BLaER1 treated with 17β-estradiol and CSF1 and Interleukin-3, amounts not matched to agents 10 nM and 100 nM (cell line): ENCODE data around the gene CILP.
A peak's percentile ranks its signal among the peaks of the same experiment; 100 is the strongest.

Experiments
- H3K27ac ChIP-seq, 11 experiments: shearing (Covaris generic); formaldehyde crosslinking; 2 replicates each; pipeline ENCODE4 v1.8.1; 2022
- H3K27me3 ChIP-seq, 11 experiments: shearing (Covaris generic); formaldehyde crosslinking; 2 replicates each; pipeline ENCODE4 v1.8.1; 2022
- H3K36me3 ChIP-seq, 11 experiments: shearing (Covaris generic); formaldehyde crosslinking; 2 replicates each; pipeline ENCODE4 v1.8.1; 2022
- H3K4me1 ChIP-seq, 10 experiments: shearing (Covaris generic); formaldehyde crosslinking; 2 replicates each; pipeline ENCODE4 v1.8.1; 2022
- H3K4me2 ChIP-seq, 11 experiments: shearing (Covaris generic); formaldehyde crosslinking; 2 replicates each; pipeline ENCODE4 v1.8.1; 2022
- H3K4me3 ChIP-seq, 10 experiments: shearing (Covaris generic); formaldehyde crosslinking; 2 replicates each; pipeline ENCODE4 v1.8.1; 2022
- H3K9ac ChIP-seq, 11 experiments: shearing (Covaris generic); formaldehyde crosslinking; 2 replicates each; pipeline ENCODE4 v1.8.1; 2022
- H3K9me3 ChIP-seq, 11 experiments: shearing (Covaris generic); formaldehyde crosslinking; replicated peaks in 1 of 11; 2 replicates each; pipeline ENCODE4 v1.8.1; 2022
- H4K20me1 ChIP-seq, 11 experiments: shearing (Covaris generic); formaldehyde crosslinking; 2 replicates each; pipeline ENCODE4 v1.8.1; 2022
- Cebpa-rat ChIP-seq, 11 experiments: shearing (Covaris generic); IDR thresholded peaks; 2 replicates each; pipeline ENCODE4 v1.8.1; 2022

CILP gene

GRCh38 chr15:65175511-65175910 is 35.8 kb downstream of the CILP start:
- H3K4me3 ChIP-seq = no peak overlapping the region
- no peak for TF ChIP-seq Cebpa-rat (IDR thresholded peaks at IDR 0.05)
- no peaks in the 10 kb centered on the region for H3K27me3 ChIP-seq
- peaks cover 35 to 99% (median 81%) of the 10 kb centered on the region in 11 experiments; a peak in 20 of 22 replicates for H4K20me1 ChIP-seq
- peaks cover 90 to 100% (median 99%) of the 10 kb centered on the region in 11 experiments for H3K36me3 ChIP-seq
- H3K4me2 ChIP-seq = no peak overlapping the region
- no peak overlapping the region for H3K9ac ChIP-seq
- H3K27ac ChIP-seq = no peak overlapping the region
- peaks cover 0 to 12% (median 7%) of the 10 kb centered on the region in 10 experiments; a peak in 13 of 20 replicates for H3K4me1 ChIP-seq
- H3K9me3 ChIP-seq = no peaks in the 10 kb centered on the region

- TF ChIP-seq Cebpa-rat (IDR thresholded peaks at IDR 0.05) = no peak
- H3K27ac ChIP-seq = no peak overlapping the region
- H3K9me3 ChIP-seq = no peaks in the 10 kb centered on the region
- no peaks in the 10 kb centered on the region for H3K27me3 ChIP-seq
- no peak overlapping the region for H3K4me2 ChIP-seq
- H3K4me1 ChIP-seq = peaks cover 0 to 12% (median 7%) of the 10 kb centered on the region in 10 experiments; a peak in 13 of 20 replicates
- H3K36me3 ChIP-seq = peaks cover 98 to 100% (median 99%) of the 10 kb centered on the region in 11 experiments
- H3K4me3 ChIP-seq = no peak overlapping the region
- peaks cover 29 to 99% (median 80%) of the 10 kb centered on the region in 11 experiments; a peak in 19 of 22 replicates for H4K20me1 ChIP-seq
- H3K9ac ChIP-seq = no peak overlapping the region
Measured at GRCh38 chr15:65174509-65174908, 36.8 kb downstream of the CILP start.

GRCh38 chr15:65172531-65172930 is 38.7 kb downstream of the CILP start:
- peaks cover 0 to 12% (median 7%) of the 10 kb centered on the region in 10 experiments; a peak in 13 of 20 replicates for H3K4me1 ChIP-seq
- H3K27me3 ChIP-seq = no peaks in the 10 kb centered on the region
- TF ChIP-seq Cebpa-rat (IDR thresholded peaks at IDR 0.05) = no peak
- H3K9ac ChIP-seq = peak overlapping the region in 2 of 11 experiments; percentile 16 to 40; a peak in 3 of 22 replicates
- peaks cover 88 to 95% (median 90%) of the 10 kb centered on the region in 11 experiments for H3K36me3 ChIP-seq
- H4K20me1 ChIP-seq = peaks cover 26 to 94% (median 79%) of the 10 kb centered on the region in 11 experiments; a peak in 18 of 22 replicates
- peak overlapping the region in 5 of 11 experiments; percentile 13 to 40 (median 28); a peak in 4 of 22 replicates for H3K27ac ChIP-seq
- peak overlapping the region in 6 of 11 experiments; percentile 14 to 56 (median 41); a peak in 8 of 22 replicates for H3K4me2 ChIP-seq
- no peak overlapping the region for H3K4me3 ChIP-seq
- no peaks in the 10 kb centered on the region for H3K9me3 ChIP-seq

GRCh38 chr15:65171428-65171827 is 39.8 kb downstream of the CILP start:
- Histone ChIP-seq H3K27me3 (no peaks in the 10 kb centered on the region), H3K4me2 (no peak overlapping the region), H3K27ac (no peak overlapping the region), H3K9me3 (no peaks in the 10 kb centered on the region), H3K36me3 (peaks cover 86 to 95% (median 90%) of the 10 kb centered on the region in 11 experiments), H4K20me1 (peaks cover 27 to 94% (median 80%) of the 10 kb centered on the region in 11 experiments; a peak in 20 of 22 replicates), H3K4me1 (peaks cover 0 to 12% (median 7%) of the 10 kb centered on the region in 10 experiments; a peak in 13 of 20 replicates), H3K4me3 (no peak overlapping the region), H3K9ac (no peak overlapping the region)
- no peak for TF ChIP-seq Cebpa-rat (IDR thresholded peaks at IDR 0.05)

GRCh38 chr15:65165875-65166274 is 45.4 kb downstream of the CILP start:
- H3K9ac ChIP-seq = no peak overlapping the region
- H3K4me3 ChIP-seq = no peak overlapping the region
- no peak for TF ChIP-seq Cebpa-rat (IDR thresholded peaks at IDR 0.05)
- H4K20me1 ChIP-seq = peaks cover 23 to 93% (median 74%) of the 10 kb centered on the region in 11 experiments; a peak in 20 of 22 replicates
- no peak overlapping the region for H3K27ac ChIP-seq
- no peak overlapping the region for H3K4me2 ChIP-seq
- no peaks in the 10 kb centered on the region for H3K27me3 ChIP-seq
- no peaks in the 10 kb centered on the region for H3K9me3 ChIP-seq
- H3K4me1 ChIP-seq = no peaks in the 10 kb centered on the region
- peaks cover 79 to 92% (median 87%) of the 10 kb centered on the region in 11 experiments for H3K36me3 ChIP-seq

- no peak for TF ChIP-seq Cebpa-rat (IDR thresholded peaks at IDR 0.05)
- no peak overlapping the region for H3K9ac ChIP-seq
- no peak overlapping the region for H3K4me2 ChIP-seq
- H3K9me3 ChIP-seq = no peaks in the 10 kb centered on the region
- H3K4me3 ChIP-seq = no peak overlapping the region
- peaks cover 23 to 92% (median 62%) of the 10 kb centered on the region in 11 experiments; a peak in 20 of 22 replicates for H4K20me1 ChIP-seq
- no peaks in the 10 kb centered on the region for H3K27me3 ChIP-seq
- no peaks in the 10 kb centered on the region for H3K4me1 ChIP-seq
- H3K27ac ChIP-seq = no peak overlapping the region
- H3K36me3 ChIP-seq = peaks cover 75 to 91% (median 87%) of the 10 kb centered on the region in 11 experiments
Measured at GRCh38 chr15:65164139-65164538, 47.1 kb downstream of the CILP start.

- no peak for TF ChIP-seq Cebpa-rat (IDR thresholded peaks at IDR 0.05)
- no peaks in the 10 kb centered on the region for H3K9me3 ChIP-seq
- H3K4me1 ChIP-seq = no peaks in the 10 kb centered on the region
- peaks cover 24 to 97% (median 59%) of the 10 kb centered on the region in 11 experiments; a peak in 20 of 22 replicates for H4K20me1 ChIP-seq
- H3K4me3 ChIP-seq = no peak overlapping the region
- H3K9ac ChIP-seq = no peak overlapping the region
- peaks cover 81 to 96% (median 92%) of the 10 kb centered on the region in 11 experiments for H3K36me3 ChIP-seq
- H3K27me3 ChIP-seq = no peaks in the 10 kb centered on the region
- no peak overlapping the region for H3K4me2 ChIP-seq
- H3K27ac ChIP-seq = no peak overlapping the region
Measured at GRCh38 chr15:65163041-65163440, 48.2 kb downstream of the CILP start.

GRCh38 chr15:65156692-65157091 is 54.6 kb downstream of the CILP start:
- H3K4me2 ChIP-seq = no peak overlapping the region
- H4K20me1 ChIP-seq = peaks cover 0 to 84% (median 31%) of the 10 kb centered on the region in 11 experiments; a peak in 17 of 22 replicates
- H3K9ac ChIP-seq = no peak overlapping the region
- TF ChIP-seq Cebpa-rat (IDR thresholded peaks at IDR 0.05) = no peak
- no peaks in the 10 kb centered on the region for H3K4me1 ChIP-seq
- H3K4me3 ChIP-seq = no peak overlapping the region
- H3K36me3 ChIP-seq = peaks cover 92 to 98% (median 96%) of the 10 kb centered on the region in 11 experiments
- no peaks in the 10 kb centered on the region for H3K27me3 ChIP-seq
- no peaks in the 10 kb centered on the region for H3K9me3 ChIP-seq
- H3K27ac ChIP-seq = no peak overlapping the region

GRCh38 chr15:65154720-65155119 is 56.6 kb downstream of the CILP start:
- TF ChIP-seq Cebpa-rat (IDR thresholded peaks at IDR 0.05) = peak in 3 of 11 experiments; percentile 20 to 71 (median 29); a peak in 2 of 22 replicates
- Histone ChIP-seq H3K9ac (no peak overlapping the region), H3K27ac (no peak overlapping the region), H3K4me3 (no peak overlapping the region), H3K4me1 (no peaks in the 10 kb centered on the region), H3K27me3 (no peaks in the 10 kb centered on the region), H3K36me3 (peaks cover 97 to 100% (median 100%) of the 10 kb centered on the region in 11 experiments), H4K20me1 (peaks cover 0 to 76% (median 14%) of the 10 kb centered on the region in 11 experiments; a peak in 12 of 22 replicates), H3K4me2 (no peak overlapping the region), H3K9me3 (no peaks in the 10 kb centered on the region)
